Omental fat pad (tissue), 4 donors: Measurements from ENCODE around the gene RSPO1. TPM values are rescaled to one million over a fixed set of nuclear protein-coding genes. Genes with fewer than 3 reads are reported as not detected.

Experiments used
- ATAC-seq: fragments of 150-250 bp; one replicate; pipeline ENCODE4 v1.9.1; 2016; ENCODE audit warnings: mild to moderate bottlenecking, moderate library complexity; ENCODE audit not compliant: low FRiP score
- DNase-seq: peaks from one replicate; pipeline ENCODE4 v3.0.0-alpha.2; 2019; ENCODE audit warnings: low spot score
- total RNA-seq, 4 donors: library from RNA; depleted of rRNA; stranded (reverse); fragments of >200 nt; gene quantifications; one replicate each; pipeline ENCODE4 v1.1.0, GENCODE V29; 2016
- TF ChIP-seq, protein P1 (sequence below), 3 donors: fragments of 450-650 bp; IDR thresholded peaks; one replicate each; pipeline ENCODE4 v1.5.1; 2016 to 2017; ENCODE audit warnings: antibody characterized with exemption in 3 of 3, mild to moderate bottlenecking in 3 of 3, moderate library complexity in 2 of 3

The RSPO1 gene
- total RNA-seq, 4 donors from 2014 or later: 1.7 to 47.3 (median 13.5) TPM

DNA sequence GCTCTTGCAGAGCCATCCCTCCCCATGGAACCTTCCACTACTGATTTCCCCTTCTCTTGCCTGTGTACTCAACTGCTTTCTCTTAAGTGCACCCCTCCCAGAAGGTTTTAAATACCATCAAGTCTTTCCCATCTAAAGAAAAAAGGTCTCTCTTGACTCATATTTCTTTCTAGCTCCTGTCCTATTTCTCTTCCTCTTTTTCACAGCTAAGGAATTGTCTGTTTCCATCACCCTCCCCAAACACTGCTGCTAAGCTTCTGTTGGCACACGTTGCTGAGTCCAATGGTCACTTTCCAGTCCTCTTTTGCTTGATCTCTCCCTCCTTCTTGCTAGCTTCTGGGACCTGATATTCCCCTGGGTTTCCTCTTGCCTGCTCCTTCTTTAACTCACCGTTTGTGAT is 25.7 kb downstream of the RSPO1 start:
- TF ChIP-seq, protein P1, sequence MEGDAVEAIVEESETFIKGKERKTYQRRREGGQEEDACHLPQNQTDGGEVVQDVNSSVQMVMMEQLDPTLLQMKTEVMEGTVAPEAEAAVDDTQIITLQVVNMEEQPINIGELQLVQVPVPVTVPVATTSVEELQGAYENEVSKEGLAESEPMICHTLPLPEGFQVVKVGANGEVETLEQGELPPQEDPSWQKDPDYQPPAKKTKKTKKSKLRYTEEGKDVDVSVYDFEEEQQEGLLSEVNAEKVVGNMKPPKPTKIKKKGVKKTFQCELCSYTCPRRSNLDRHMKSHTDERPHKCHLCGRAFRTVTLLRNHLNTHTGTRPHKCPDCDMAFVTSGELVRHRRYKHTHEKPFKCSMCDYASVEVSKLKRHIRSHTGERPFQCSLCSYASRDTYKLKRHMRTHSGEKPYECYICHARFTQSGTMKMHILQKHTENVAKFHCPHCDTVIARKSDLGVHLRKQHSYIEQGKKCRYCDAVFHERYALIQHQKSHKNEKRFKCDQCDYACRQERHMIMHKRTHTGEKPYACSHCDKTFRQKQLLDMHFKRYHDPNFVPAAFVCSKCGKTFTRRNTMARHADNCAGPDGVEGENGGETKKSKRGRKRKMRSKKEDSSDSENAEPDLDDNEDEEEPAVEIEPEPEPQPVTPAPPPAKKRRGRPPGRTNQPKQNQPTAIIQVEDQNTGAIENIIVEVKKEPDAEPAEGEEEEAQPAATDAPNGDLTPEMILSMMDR (IDR thresholded peaks at IDR 0.05): no peak
- ATAC-seq (no peak), DNase-seq (no peak)

DNA sequence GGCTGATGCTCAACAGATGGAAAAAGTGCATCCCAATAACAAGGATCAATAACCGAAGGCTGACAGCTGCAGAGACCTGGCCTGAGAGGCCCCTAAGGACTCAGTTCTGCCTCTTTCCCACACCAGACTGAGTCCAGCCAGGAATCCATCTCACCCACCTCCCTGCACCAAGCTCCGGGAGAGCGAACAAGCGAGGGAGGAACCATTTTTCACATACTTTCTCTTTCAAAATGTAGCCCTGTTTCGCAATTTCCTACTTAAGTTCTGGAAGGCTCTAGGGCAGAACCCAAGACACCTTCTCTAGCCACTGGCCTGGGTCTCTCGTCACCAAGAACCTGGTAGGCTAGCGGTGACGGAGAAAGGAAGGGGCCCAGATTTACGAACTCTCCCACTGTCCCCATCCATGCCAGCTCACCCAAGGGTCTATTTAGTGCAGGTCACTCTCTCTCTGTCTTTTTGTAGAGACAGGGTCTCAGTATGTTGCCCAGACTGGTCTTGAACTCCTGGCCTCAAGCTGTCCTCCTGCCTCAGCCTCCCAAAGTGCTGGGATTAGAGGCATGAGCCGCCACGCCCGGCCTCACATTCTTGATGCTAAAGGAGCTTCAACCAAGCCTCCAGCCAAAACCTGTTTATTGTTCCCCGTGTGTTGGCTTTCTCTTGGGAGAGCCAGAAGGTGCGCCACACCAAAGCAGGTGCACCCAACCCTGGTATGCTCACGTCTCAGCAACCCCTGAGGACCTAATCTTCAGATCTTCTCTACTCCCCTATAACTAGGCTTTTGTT is 28.0 kb downstream of the RSPO1 start:
- TF ChIP-seq, protein P1 (IDR thresholded peaks at IDR 0.05): no peak
- no peak for DNase-seq
- peak; percentile 59 for ATAC-seq

DNA sequence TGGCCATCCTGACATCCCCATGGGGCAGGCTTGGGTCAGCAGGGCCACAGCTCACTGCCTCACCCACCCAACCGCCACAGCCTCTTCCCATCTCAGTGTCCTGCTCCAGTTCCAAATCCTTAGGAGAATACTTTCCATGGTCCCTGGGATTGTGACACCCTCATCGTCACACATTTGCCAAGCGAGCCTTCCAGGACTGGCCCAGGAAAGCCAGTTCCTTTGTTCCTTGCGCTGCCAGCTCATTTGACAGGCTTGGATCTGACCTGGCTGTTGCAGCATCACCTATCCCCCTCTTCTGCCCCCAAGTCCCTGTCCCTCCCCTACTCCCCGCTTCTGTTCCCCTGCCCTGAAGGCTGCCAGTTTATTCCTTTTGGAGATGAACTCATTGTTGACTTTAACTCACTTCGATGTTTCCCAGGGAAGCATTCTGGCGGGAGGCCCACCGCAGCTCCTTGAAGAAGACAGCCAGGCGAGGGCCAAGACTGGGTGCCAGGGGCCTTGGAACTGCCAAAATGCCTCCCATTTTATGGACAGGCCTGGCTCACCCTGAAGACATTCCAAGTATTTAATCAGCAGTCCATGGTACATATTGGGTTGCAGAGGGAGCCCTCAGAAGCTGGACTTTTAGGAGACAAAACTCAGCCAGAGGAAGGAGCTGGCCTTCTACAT is 28.8 kb downstream of the RSPO1 start:
- no peak for DNase-seq
- TF ChIP-seq, protein P1 (IDR thresholded peaks at IDR 0.05): no peak
- peak; percentile 62 for ATAC-seq

DNA sequence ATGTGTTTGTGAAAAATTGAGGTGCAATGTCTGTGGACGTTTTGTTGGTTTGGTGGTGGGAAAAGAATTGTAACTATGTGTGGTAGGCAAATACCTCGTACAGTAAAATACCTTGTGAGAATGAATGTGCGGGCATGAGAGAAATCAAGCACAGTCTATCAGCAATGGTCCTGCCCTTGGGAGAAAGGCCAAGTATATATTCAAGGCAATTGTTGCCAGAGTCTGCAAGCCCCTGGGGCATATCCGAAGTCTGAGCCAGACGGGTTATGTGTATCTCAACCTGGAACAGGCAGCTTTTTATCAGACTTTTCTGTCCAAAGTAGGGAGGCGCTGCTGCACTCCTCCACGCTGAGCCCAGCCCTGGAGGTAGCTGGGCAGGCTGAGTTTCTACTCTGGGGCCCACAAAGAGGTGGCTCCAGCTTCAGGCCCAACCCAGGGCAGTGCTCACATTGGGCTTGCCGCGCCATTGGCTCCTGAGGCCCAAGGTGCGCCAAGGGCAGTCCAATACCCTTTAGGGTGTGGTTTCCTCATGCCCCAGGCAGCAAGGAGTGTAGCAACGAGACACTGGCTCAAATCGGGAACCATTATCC is 29.5 kb downstream of the RSPO1 start:
- DNase-seq (no peak), ATAC-seq (peak; percentile 75)
- TF ChIP-seq, protein P1 (IDR thresholded peaks at IDR 0.05): no peak

GRCh38 chr1:37602750-37603694 is 31.7 kb downstream of the RSPO1 start:
- ATAC-seq: no peak
- no peak for DNase-seq
- TF ChIP-seq, protein P1 (IDR thresholded peaks at IDR 0.05): no peak

DNA sequence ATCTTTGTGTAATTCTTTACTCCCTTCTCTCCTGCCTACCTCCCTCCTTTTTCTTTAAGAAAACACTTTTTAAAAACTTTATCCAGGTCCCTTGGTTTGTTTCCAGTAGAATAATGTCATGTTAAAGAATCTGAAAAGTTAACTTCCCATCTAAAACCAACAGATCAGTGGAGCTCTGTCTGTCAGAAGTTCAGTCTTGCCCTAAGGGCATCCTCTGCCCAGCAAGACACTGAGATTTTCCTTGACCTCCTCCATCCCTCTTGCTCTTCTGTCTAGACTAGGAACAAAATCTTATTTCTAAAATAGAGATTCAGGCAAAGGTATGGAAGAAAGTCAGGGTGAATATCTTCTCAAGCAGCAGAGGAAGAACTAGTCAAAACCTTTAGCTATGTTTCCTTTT is 33.3 kb downstream of the RSPO1 start:
- ATAC-seq (no peak), DNase-seq (no peak)
- TF ChIP-seq, protein P1 (IDR thresholded peaks at IDR 0.05): no peak
